Erythroblast (primary cell): ENCODE results near the gene SETD6.

Source experiments
- GATA1 ChIP-seq: IDR thresholded peaks from 2 replicates; pipeline ENCODE4 v1.6.1; 2011; ENCODE audit warnings: low read depth, mild to moderate bottlenecking, control low read depth, low read length, moderate library complexity
- POLR2A ChIP-seq: IDR thresholded peaks from 2 replicates; pipeline ENCODE4 v1.6.1; 2011; ENCODE audit warnings: mild to moderate bottlenecking, low read length

GRCh38 chr16:58471209-58471975 is 43.9 kb upstream of the SETD6 start:
- no peak for TF ChIP-seq POLR2A
- no peak for TF ChIP-seq GATA1
